ENCODE data around the gene VAT1L. TPM values are rescaled to one million over a fixed set of nuclear protein-coding genes. Genes with fewer than 3 reads are reported as not detected.

Gene VAT1L
- total RNA-seq, 1 donor from 2014 or later = 0.32 TPM

DNA sequence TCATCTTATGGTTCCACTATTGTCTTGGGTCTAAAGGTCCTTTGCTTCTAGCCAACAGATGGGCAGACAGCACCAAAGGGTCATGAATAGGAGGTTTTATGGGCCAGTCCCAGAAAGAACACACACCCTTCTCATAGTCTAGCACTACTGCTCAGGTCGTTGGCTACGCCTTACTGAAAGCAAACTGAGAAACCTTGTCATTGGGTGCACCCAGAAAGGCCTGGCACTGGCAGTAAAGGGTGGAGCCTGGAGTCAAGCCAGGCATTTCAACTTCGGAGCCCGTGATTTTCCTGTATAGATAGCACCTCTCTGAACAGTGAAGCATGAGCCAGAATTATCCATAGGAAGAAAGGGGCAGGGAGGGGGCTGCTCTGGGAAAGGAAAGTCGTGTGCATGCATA, 74.9 kb downstream of the VAT1L start:
- H3K27me3 ChIP-seq = no peaks in the 10 kb centered on the region
- no peaks in the 10 kb centered on the region for H3K36me3 ChIP-seq
- no peaks in the 10 kb centered on the region for H3K4me1 ChIP-seq
- no peak overlapping the region for H3K27ac ChIP-seq
- H3K9me3 ChIP-seq = no peaks in the 10 kb centered on the region
- no peak overlapping the region for H3K4me3 ChIP-seq
- TF ChIP-seq, protein P1, sequence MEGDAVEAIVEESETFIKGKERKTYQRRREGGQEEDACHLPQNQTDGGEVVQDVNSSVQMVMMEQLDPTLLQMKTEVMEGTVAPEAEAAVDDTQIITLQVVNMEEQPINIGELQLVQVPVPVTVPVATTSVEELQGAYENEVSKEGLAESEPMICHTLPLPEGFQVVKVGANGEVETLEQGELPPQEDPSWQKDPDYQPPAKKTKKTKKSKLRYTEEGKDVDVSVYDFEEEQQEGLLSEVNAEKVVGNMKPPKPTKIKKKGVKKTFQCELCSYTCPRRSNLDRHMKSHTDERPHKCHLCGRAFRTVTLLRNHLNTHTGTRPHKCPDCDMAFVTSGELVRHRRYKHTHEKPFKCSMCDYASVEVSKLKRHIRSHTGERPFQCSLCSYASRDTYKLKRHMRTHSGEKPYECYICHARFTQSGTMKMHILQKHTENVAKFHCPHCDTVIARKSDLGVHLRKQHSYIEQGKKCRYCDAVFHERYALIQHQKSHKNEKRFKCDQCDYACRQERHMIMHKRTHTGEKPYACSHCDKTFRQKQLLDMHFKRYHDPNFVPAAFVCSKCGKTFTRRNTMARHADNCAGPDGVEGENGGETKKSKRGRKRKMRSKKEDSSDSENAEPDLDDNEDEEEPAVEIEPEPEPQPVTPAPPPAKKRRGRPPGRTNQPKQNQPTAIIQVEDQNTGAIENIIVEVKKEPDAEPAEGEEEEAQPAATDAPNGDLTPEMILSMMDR (IDR thresholded peaks at IDR 0.05) = no peak
- intact Hi-C loops (cut with DNase I) = no loop called here
- DNase-seq (no peak), ATAC-seq (peak; percentile 40)

DNA sequence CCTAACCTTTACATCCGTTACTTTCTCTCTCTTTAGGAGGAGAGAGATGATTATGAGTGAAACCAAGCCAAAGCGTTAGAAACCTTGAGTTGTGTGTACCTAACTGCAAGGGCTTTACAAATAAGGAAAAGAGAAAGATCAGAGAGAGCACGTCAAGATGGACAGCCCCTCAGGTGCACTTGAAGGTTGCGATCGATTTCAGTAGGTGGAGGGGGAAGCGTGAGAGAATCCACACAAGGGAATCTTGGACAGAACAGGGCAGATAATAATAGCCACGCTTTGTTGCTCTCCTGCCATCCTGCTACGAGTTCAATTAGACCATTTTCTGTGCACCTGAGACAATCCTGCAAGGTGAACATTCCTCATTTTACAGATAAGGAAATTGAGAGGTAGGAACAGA, 78.4 kb downstream of the VAT1L start:
- ATAC-seq = no peak
- Histone ChIP-seq H3K4me1 (peaks cover 5% of the 10 kb centered on the region), H3K36me3 (no peaks in the 10 kb centered on the region), H3K27me3 (no peaks in the 10 kb centered on the region), H3K4me3 (no peak overlapping the region), H3K9me3 (no peaks in the 10 kb centered on the region), H3K27ac (no peak overlapping the region)
- TF ChIP-seq, protein P1 (IDR thresholded peaks at IDR 0.05) = no peak
- no peak for DNase-seq
- intact Hi-C loops (cut with DNase I) = no loop called here

DNA sequence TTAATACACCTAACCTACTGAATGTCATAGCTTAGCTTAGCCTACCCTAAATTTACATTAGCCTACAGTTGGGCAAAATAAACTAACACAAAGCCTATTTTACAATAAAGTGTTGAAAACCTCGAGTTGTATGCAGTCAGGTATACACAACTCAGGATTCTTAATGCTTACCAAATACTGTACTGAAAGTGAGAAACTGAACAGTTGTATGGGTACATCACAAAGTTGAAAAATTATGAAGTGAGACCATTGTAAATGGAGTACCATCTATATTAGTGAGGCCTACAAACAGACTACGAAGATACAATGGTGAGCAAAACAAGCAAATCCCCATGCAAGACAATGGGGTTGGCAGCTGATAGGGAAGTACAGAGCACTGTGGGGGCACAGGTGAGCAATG, 79.7 kb downstream of the VAT1L start:
- TF ChIP-seq, protein P1 (IDR thresholded peaks at IDR 0.05) = no peak
- Histone ChIP-seq H3K27me3 (no peaks in the 10 kb centered on the region), H3K4me3 (no peak overlapping the region), H3K36me3 (no peaks in the 10 kb centered on the region), H3K27ac (no peak overlapping the region), H3K4me1 (peaks cover 5% of the 10 kb centered on the region), H3K9me3 (no peaks in the 10 kb centered on the region)
- intact Hi-C loops (cut with DNase I) = no loop called here
- DNase-seq = no peak
- ATAC-seq = no peak

DNA sequence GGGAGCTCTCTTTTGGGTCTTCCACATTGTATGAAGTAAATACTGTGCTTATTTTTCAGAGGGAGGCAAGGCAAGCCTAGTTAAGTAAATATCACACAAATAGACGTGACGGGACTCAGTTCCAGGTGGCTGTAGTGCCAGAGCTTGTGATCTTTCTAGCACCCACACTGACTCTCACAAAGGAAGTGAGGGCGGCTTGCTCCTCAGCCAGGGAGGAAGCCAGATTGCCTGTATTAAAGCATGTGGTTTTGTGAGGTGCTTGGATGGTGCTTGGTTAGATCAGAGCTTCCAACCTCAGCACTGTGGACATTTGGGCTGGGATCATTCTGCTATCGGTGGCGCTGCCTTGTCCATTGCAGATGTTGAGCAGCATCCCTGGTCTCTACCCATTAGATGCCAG, 80.1 kb downstream of the VAT1L start:
- H3K4me3 ChIP-seq = no peak overlapping the region
- H3K4me1 ChIP-seq = peaks cover 5% of the 10 kb centered on the region
- TF ChIP-seq, protein P1 (IDR thresholded peaks at IDR 0.05) = no peak
- H3K9me3 ChIP-seq = no peaks in the 10 kb centered on the region
- H3K36me3 ChIP-seq = no peaks in the 10 kb centered on the region
- ATAC-seq = no peak
- intact Hi-C loops (cut with DNase I) = no loop called here
- no peak for DNase-seq
- no peaks in the 10 kb centered on the region for H3K27me3 ChIP-seq
- no peak overlapping the region for H3K27ac ChIP-seq

DNA sequence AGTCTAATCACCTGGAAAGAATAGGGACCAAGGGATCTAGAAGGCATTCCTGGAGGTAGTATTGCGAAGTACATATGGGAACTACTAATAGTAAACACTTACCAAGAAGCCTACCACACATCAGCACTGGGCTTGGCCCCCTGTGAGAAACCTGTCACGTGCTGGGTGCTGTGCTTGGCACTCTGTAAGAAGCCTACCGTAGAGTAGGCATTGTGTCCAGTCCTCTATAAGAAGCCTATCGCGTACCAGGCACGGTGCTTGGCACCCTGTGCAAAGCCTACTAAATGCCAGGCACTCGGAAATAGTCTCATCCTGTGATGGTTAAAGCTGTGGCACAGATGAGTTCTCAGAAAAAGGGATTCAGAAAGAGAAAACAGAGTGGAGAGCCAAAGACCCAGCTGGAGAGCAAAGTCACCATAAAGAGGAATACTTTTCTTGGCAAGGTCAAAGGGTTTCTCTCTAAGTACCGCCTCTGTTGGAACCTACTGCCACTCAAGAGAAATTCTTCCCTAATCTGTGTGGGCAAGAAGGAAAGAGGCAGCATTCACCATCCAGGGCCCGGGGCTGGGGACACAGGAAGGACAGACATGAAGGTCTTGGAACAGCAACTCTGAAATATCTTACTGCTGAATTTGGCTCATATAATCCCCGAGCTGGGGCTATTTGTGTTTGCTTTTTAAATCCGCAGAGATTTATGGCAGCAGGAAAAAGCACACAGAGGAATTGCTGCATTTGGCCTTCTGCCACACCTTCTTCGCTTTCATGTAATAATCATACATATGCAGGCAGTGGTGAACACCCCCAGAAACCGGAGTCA, 81.8 kb downstream of the VAT1L start:
- TF ChIP-seq, protein P1 (IDR thresholded peaks at IDR 0.05) = no peak
- no peaks in the 10 kb centered on the region for H3K27me3 ChIP-seq
- H3K4me3 ChIP-seq = no peak overlapping the region
- no peaks in the 10 kb centered on the region for H3K9me3 ChIP-seq
- H3K4me1 ChIP-seq = peaks cover 5% of the 10 kb centered on the region
- no peak overlapping the region for H3K27ac ChIP-seq
- DNase-seq = no peak
- no peaks in the 10 kb centered on the region for H3K36me3 ChIP-seq
- intact Hi-C loops (cut with DNase I) = no loop called here
- peak; percentile 44 for ATAC-seq
